CD14-positive monocyte (primary cell): Measurements from ENCODE around the gene INPP4B. TPM values are rescaled to one million over a fixed set of nuclear protein-coding genes. Genes with fewer than 3 reads are reported as not detected.

Source experiments
- DNase-seq, 3 donors: peaks; one replicate each; pipeline ENCODE4 v3.0.0-alpha.2; 2011 to 2022
- H2AFZ ChIP-seq: 2 replicates; pipeline ENCODE4 v1.6.0; 2012; ENCODE audit warnings: mild to moderate bottlenecking, low read depth, low read length, inconsistent platforms; ENCODE audit not compliant: insufficient read depth, poor library complexity, severe bottlenecking
- H3K27ac ChIP-seq, 2 donors: 1 replicate in 1 of 2; 2 replicates in 1 of 2; pipeline ENCODE4 v1.5.1; 2012 to 2013; ENCODE audit warnings: low read length in 2 of 2, control low read depth in 1 of 2, inconsistent platforms in 1 of 2, low read depth in 1 of 2, mild to moderate bottlenecking in 1 of 2
- H3K27me3 ChIP-seq, 2 donors: one replicate each; pipeline versions ENCODE4 v1.6.0 to v1.6.1; 2011 to 2013; ENCODE audit warnings: low read length in 2 of 2; ENCODE audit not compliant: control insufficient read depth in 2 of 2, insufficient read depth in 2 of 2
- H3K36me3 ChIP-seq, 2 donors: replicated peaks in 1 of 2; 1 replicate in 1 of 2; 2 replicates in 1 of 2; pipeline versions ENCODE4 v1.5.1 to v1.6.1; 2012 to 2013; ENCODE audit warnings: low read length in 2 of 2, control low read depth in 1 of 2, inconsistent platforms in 1 of 2, mild to moderate bottlenecking in 1 of 2; ENCODE audit not compliant: insufficient read depth in 2 of 2, control insufficient read depth in 1 of 2
- H3K4me1 ChIP-seq, 2 donors: 1 replicate in 1 of 2; 2 replicates in 1 of 2; pipeline versions ENCODE4 v1.5.1 to v1.6.1; 2012 to 2013; ENCODE audit warnings: low read length in 2 of 2, control low read depth in 1 of 2, inconsistent platforms in 1 of 2, mild to moderate bottlenecking in 1 of 2, moderate library complexity in 1 of 2; ENCODE audit not compliant: insufficient read depth in 2 of 2, control insufficient read depth in 1 of 2
- H3K4me2 ChIP-seq: replicated peaks from 2 replicates; pipeline ENCODE3; 2012; ENCODE audit warnings: low read length, moderate library complexity, mild to moderate bottlenecking; ENCODE audit not compliant: poor library complexity, severe bottlenecking; ENCODE audit errors: extremely low read depth
- H3K4me3 ChIP-seq, 3 experiments: fragments of 200-600 bp in 1 of 3; sonication (generic) in 1 of 3; replicated peaks in 1 of 3; 1 replicate in 2 of 3; 2 replicates in 1 of 3; pipeline ENCODE4 v1.5.1; 2011 to 2013; ENCODE audit warnings: low read length in 3 of 3, mild to moderate bottlenecking in 3 of 3, control low read depth in 2 of 3, low read depth in 2 of 3, inconsistent platforms in 1 of 3, moderate library complexity in 1 of 3
- H3K79me2 ChIP-seq: 2 replicates; pipeline ENCODE4 v1.6.0; 2012; ENCODE audit warnings: mild to moderate bottlenecking, control low read depth, inconsistent platforms, low read length, moderate library complexity; ENCODE audit not compliant: insufficient read depth
- H3K9ac ChIP-seq: 2 replicates; pipeline ENCODE4 v1.6.0; 2017; ENCODE audit warnings: low read length, mild to moderate bottlenecking; ENCODE audit not compliant: insufficient read depth, poor library complexity, severe bottlenecking
- H3K9me3 ChIP-seq, 2 donors: replicated peaks in 1 of 2; 1 replicate in 1 of 2; 2 replicates in 1 of 2; pipeline versions ENCODE4 v1.5.1 to v1.6.1; 2012 to 2013; ENCODE audit warnings: low read length in 2 of 2, control low read depth in 1 of 2; ENCODE audit not compliant: control insufficient read depth in 1 of 2, insufficient read depth in 1 of 2
- H4K20me1 ChIP-seq: 2 replicates; pipeline ENCODE4 v1.6.0; 2012; ENCODE audit warnings: mild to moderate bottlenecking, low read length, control low read depth, moderate library complexity; ENCODE audit not compliant: insufficient read depth
- H3K27ac Mint-ChIP-seq, 7 donors: one replicate each; pipeline ENCODE4 v1.8.0; 2020; ENCODE audit warnings: mild to moderate bottlenecking in 7 of 7, mixed read lengths in 7 of 7, moderate library complexity in 6 of 7, inconsistent platforms in 2 of 7
- H3K27me3 Mint-ChIP-seq, 3 donors: one replicate each; pipeline ENCODE4 v1.8.0; 2021 to 2022; ENCODE audit warnings: low read depth in 3 of 3, mild to moderate bottlenecking in 3 of 3, mixed read lengths in 3 of 3, moderate library complexity in 3 of 3, inconsistent platforms in 1 of 3
- H3K36me3 Mint-ChIP-seq, 2 donors: one replicate each; pipeline ENCODE4 v1.8.0; 2020; ENCODE audit warnings: mixed read lengths in 2 of 2, inconsistent platforms in 1 of 2, mild to moderate bottlenecking in 1 of 2
- H3K4me1 Mint-ChIP-seq: one replicate; pipeline ENCODE4 v1.8.0; 2020; ENCODE audit warnings: mild to moderate bottlenecking, mixed read lengths
- H3K4me3 Mint-ChIP-seq, 2 donors: one replicate each; pipeline ENCODE4 v1.8.0; 2020; ENCODE audit warnings: mild to moderate bottlenecking in 2 of 2, mixed read lengths in 2 of 2, moderate library complexity in 1 of 2
- H3K9me3 Mint-ChIP-seq, 7 donors: one replicate each; pipeline ENCODE4 v1.8.0; 2020 to 2022; ENCODE audit warnings: mixed read lengths in 7 of 7, mild to moderate bottlenecking in 6 of 7, moderate library complexity in 6 of 7, inconsistent platforms in 2 of 7
- WGBS: methylation state at CpG from one replicate; pipeline ENCODE4 v1.1.5; 2013; ENCODE audit warnings: missing lambda C conversion rate; ENCODE audit not compliant: insufficient coverage; 5-methylcytosine and 5-hydroxymethylcytosine counted together
- intact Hi-C, 2 donors: fragments of 100-400 bp; cut with micrococcal nuclease; formaldehyde crosslinking; loops; one replicate each; pipeline versions ENCODE4 v1.15.0 to v1.15.1; 2023
- polyA plus RNA-seq, 3 donors: library from polyadenylated mRNA; depleted of rRNA in 1 of 3; unstranded in 2 of 3; stranded (reverse) in 1 of 3; fragments of 300-500 nt in 2 of 3; fragments of >200 nt in 1 of 3; fragmentation: Illumina TruSeq in 2 of 3; gene quantifications; 1 replicate in 2 of 3; 2 replicates in 1 of 3; pipeline ENCODE4 v1.2.3, GENCODE V29; 2012 to 2021
- TF ChIP-seq, protein P1 (sequence below): fragments of 200-600 bp; IDR thresholded peaks from one replicate; pipeline ENCODE4 v1.8.0; 2022; ENCODE audit warnings: antibody characterized with exemption, mild to moderate bottlenecking

The INPP4B gene
- polyA plus RNA-seq, 3 donors: 0.13 to 0.38 (median 0.22) TPM

DNA sequence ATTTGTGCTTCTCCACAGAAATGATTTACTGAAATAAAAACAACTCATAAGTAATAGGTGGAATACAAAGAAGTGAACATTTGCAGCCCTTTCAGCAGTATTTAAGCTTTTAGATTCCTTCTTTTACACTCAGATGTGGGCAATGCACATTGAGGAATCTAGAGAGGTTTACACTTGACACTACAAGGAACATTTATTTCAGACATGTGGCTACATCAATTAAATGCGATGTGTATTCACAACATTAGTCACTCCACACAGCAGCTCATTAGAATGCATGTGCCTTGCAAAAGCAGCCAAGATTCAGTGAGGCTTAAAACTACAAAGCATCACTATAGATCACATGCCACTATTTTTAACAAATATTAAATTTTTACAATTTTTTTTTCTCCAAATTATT, 480.7 kb downstream of the INPP4B start:
- WGBS: 100% methylated on average over 1 of the region's 1 CpG
- no peaks in the 10 kb centered on the region for H3K4me1 ChIP-seq
- no peak overlapping the region for H3K27ac ChIP-seq
- no peaks in the 10 kb centered on the region for H3K27me3 ChIP-seq
- intact Hi-C loops: no loop called here
- TF ChIP-seq, protein P1, sequence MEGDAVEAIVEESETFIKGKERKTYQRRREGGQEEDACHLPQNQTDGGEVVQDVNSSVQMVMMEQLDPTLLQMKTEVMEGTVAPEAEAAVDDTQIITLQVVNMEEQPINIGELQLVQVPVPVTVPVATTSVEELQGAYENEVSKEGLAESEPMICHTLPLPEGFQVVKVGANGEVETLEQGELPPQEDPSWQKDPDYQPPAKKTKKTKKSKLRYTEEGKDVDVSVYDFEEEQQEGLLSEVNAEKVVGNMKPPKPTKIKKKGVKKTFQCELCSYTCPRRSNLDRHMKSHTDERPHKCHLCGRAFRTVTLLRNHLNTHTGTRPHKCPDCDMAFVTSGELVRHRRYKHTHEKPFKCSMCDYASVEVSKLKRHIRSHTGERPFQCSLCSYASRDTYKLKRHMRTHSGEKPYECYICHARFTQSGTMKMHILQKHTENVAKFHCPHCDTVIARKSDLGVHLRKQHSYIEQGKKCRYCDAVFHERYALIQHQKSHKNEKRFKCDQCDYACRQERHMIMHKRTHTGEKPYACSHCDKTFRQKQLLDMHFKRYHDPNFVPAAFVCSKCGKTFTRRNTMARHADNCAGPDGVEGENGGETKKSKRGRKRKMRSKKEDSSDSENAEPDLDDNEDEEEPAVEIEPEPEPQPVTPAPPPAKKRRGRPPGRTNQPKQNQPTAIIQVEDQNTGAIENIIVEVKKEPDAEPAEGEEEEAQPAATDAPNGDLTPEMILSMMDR: no peak
- no peak overlapping the region for H3K4me2 ChIP-seq
- H3K4me3 ChIP-seq: no peak overlapping the region
- H3K4me1 Mint-ChIP-seq: peaks cover 4% of the 10 kb centered on the region
- H3K9ac ChIP-seq: no peak overlapping the region
- H3K36me3 Mint-ChIP-seq: no peaks in the 10 kb centered on the region
- no peaks in the 10 kb centered on the region for H3K9me3 ChIP-seq
- no peaks in the 10 kb centered on the region for H3K79me2 ChIP-seq
- DNase-seq: no peak
- no peak overlapping the region for H3K4me3 Mint-ChIP-seq
- peaks cover 0 to 6% (median 2%) of the 10 kb centered on the region in 7 donors for H3K9me3 Mint-ChIP-seq
- no peaks in the 10 kb centered on the region for H4K20me1 ChIP-seq
- H3K27ac Mint-ChIP-seq: no peak overlapping the region
- no peaks in the 10 kb centered on the region for H3K27me3 Mint-ChIP-seq
- H3K36me3 ChIP-seq: no peaks in the 10 kb centered on the region
- H2AFZ ChIP-seq: no peak overlapping the region

DNA sequence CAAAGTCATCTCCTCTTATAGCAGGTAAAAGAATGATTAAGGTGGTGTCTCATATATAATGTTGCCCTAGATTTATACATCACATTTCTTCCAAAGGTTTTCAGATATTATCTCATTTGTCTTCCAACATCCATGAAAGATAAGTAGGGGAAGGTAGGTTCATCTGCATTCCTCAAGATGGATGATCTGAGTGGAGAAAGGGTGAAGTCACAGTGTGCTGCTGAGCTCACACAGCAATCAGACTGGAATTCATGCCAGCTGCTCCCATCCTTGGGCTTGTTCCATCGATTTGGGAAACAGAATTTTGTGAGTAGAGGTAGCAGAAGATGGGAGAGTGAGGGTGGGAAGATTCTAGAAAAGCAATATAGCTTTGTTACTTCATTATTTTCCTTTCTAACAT, 482.4 kb downstream of the INPP4B start:
- no peaks in the 10 kb centered on the region for H3K9me3 ChIP-seq
- H3K36me3 Mint-ChIP-seq: no peaks in the 10 kb centered on the region

More for the DNA sequence above, 482.4 kb downstream of the INPP4B start:
- no peak overlapping the region for H3K4me3 Mint-ChIP-seq
- H3K9ac ChIP-seq: no peak overlapping the region
- TF ChIP-seq, protein P1: no peak
- no peaks in the 10 kb centered on the region for H3K27me3 ChIP-seq
- no CpG with 5 or more reads among the region's 1 CpG for WGBS
- H3K4me1 Mint-ChIP-seq: peaks cover 4% of the 10 kb centered on the region
- no peak overlapping the region for H2AFZ ChIP-seq
- H3K27ac ChIP-seq: no peak overlapping the region
- no peaks in the 10 kb centered on the region for H3K36me3 ChIP-seq
- H3K4me2 ChIP-seq: no peak overlapping the region
- intact Hi-C loops: no loop called here
- no peaks in the 10 kb centered on the region for H3K79me2 ChIP-seq
- no peak for DNase-seq
- H4K20me1 ChIP-seq: no peaks in the 10 kb centered on the region
- H3K4me1 ChIP-seq: no peaks in the 10 kb centered on the region
- H3K27ac Mint-ChIP-seq: no peak overlapping the region
- no peak overlapping the region for H3K4me3 ChIP-seq
- H3K27me3 Mint-ChIP-seq: no peaks in the 10 kb centered on the region
- H3K9me3 Mint-ChIP-seq: peaks cover 0 to 6% (median 0%) of the 10 kb centered on the region in 7 donors
